Activated CD8-positive, alpha-beta memory T cell treated with anti-CD3 and anti-CD28 coated beads for 1 hour (primary cell): ENCODE data around the gene BUB1.
"Not testable (repeated sequence)": the region's sequence is repeated elsewhere in the genome, so short reads cannot be mapped to it uniquely, and the experiment has no call there.

Experiments
- DNase-seq, 2 donors: peaks; one replicate each; pipeline ENCODE4 v3.0.0-alpha.2; 2020; ENCODE audit warnings: low read depth in 1 of 2; ENCODE audit errors: extremely low read depth in 1 of 2

The BUB1 gene

GRCh38 chr2:110677530-110678456 is at the start of gene BUB1:
Gene BUB1, minus strand, starts transcription at chr2:110678063. Its CDS starts 68 bp downstream, at chr2:110677995.
- DNase-seq: peak; percentile 88 to 90

- no peak for DNase-seq
Measured at GRCh38 chr2:110726285-110726684, 48.4 kb upstream of the BUB1 start.

GRCh38 chr2:110725859-110726258 is 48.0 kb upstream of the BUB1 start:
- DNase-seq: no peak

GRCh38 chr2:110725370-110725769 is 47.5 kb upstream of the BUB1 start:
- no peak for DNase-seq

- no peak for DNase-seq
Measured at GRCh38 chr2:110724820-110725219, 47.0 kb upstream of the BUB1 start.

- no peak for DNase-seq
Measured at GRCh38 chr2:110720547-110720946, 42.7 kb upstream of the BUB1 start.

GRCh38 chr2:110718990-110719389 is 41.1 kb upstream of the BUB1 start:
- DNase-seq: no peak

GRCh38 chr2:110718382-110718781 is 40.5 kb upstream of the BUB1 start:
- DNase-seq: no peak

- DNase-seq: no peak
Measured at GRCh38 chr2:110717734-110718133, 39.9 kb upstream of the BUB1 start.

- no peak for DNase-seq
Measured at GRCh38 chr2:110716959-110717645, 39.2 kb upstream of the BUB1 start.

- DNase-seq: no peak
Measured at GRCh38 chr2:110714452-110715224, 36.8 kb upstream of the BUB1 start.

- DNase-seq: no peak
Measured at GRCh38 chr2:110713513-110714362, 35.9 kb upstream of the BUB1 start.

GRCh38 chr2:110712737-110713136 is 34.9 kb upstream of the BUB1 start:
- DNase-seq: no peak

- DNase-seq: no peak
Measured at GRCh38 chr2:110708455-110708854, 30.6 kb upstream of the BUB1 start.

GRCh38 chr2:110707386-110707965 is 29.6 kb upstream of the BUB1 start:
- DNase-seq: no peak

GRCh38 chr2:110702514-110703380 is 24.9 kb upstream of the BUB1 start:
- DNase-seq: no peak

GRCh38 chr2:110698253-110698652 is 20.4 kb upstream of the BUB1 start:
- not testable (repeated sequence) for DNase-seq

- DNase-seq: not testable (repeated sequence)
Measured at GRCh38 chr2:110695146-110695898, 17.5 kb upstream of the BUB1 start.
